ENCODE measurements around the gene PTMS.

PTMS gene

DNA sequence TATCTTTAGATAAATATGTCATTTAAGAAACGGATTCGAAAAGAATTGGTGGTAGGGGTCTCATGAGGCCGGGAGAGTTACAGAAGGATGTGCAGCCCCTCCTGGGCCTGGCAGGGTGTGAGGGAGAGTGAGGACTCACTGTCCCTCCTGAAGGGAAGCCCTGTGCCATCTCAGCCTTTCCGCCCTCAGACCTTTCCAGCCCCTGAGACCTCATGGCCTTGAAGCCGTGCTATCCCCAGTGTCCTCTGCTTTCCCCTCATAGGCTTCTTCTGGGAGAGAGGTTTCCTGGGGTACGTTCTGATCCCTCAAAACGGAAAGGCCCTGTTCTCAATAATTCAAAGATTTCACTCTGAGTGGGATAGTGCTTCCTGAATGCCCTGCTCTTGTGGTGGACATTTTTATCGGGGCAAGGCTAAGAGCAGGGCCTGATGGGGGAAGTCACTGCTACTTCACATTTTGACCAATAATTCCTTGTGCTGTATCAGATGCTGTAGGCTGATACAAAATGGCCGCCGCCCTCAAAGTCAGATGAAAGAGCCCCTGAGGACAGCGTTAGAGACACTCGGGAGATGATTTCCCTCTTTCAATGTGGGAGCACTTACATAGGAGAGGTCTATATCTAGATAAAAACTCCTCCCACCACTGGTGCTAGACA lies 24.5 kb downstream of the PTMS start:
- peaks cover 7% of the 10 kb centered on the region for H3K36me3 Mint-ChIP-seq (ENCODE audit: insufficient read depth)
- DNase-seq (ENCODE audit: low spot score in 2 of 2) (no peak), ATAC-seq (replicated peaks; ENCODE audit: extremely low read depth, poor library complexity, severe bottlenecking) (no peak)
- no peak overlapping the region for H3K27ac Mint-ChIP-seq (ENCODE audit: low read depth)
- H3K9me3 Mint-ChIP-seq: no peaks in the 10 kb centered on the region
- peaks cover 13% of the 10 kb centered on the region for H3K4me1 Mint-ChIP-seq
- H3K27me3 Mint-ChIP-seq: peaks cover 10% of the 10 kb centered on the region
- H3K4me3 Mint-ChIP-seq: no peak overlapping the region

DNA sequence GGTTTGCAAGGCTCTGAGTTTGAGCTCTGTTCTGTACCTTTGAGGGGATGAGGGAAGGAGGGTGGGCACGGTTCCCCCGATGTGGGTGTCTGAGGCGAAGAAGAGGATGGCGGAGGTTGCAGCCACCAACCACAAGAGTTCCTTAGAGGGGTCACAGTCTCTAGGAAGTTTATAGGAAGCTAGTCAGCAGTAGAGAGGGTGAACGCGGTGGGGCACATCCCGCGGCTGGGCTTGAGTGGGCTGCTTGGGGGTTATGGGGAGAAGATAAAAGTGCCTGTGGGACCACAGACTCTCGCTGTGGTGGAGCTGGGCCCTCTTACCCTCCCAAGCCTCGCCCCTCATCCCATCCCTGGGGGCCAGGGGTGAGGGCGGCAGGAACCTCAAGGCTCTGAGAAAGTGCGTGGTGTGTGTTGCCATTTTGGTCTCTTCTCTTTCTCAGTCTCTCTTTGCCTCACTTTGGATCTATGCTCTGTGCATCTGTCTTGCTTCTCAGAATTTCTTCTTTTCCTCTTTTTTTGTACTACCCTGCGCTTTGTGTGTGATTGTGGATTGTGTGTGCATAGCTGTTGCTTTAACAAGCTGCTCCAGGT lies 25.9 kb downstream of the PTMS start:
- Mint-ChIP-seq H3K9me3 (no peaks in the 10 kb centered on the region), H3K27me3 (peaks cover 13% of the 10 kb centered on the region), H3K36me3 (ENCODE audit: insufficient read depth) (peaks cover 3% of the 10 kb centered on the region), H3K4me3 (peak overlapping the region; percentile 16), H3K4me1 (peaks cover 7% of the 10 kb centered on the region), H3K27ac (ENCODE audit: low read depth) (no peak overlapping the region)
- DNase-seq (ENCODE audit: low spot score in 2 of 2) (no peak), ATAC-seq (replicated peaks; ENCODE audit: extremely low read depth, poor library complexity, severe bottlenecking) (no peak)

DNA sequence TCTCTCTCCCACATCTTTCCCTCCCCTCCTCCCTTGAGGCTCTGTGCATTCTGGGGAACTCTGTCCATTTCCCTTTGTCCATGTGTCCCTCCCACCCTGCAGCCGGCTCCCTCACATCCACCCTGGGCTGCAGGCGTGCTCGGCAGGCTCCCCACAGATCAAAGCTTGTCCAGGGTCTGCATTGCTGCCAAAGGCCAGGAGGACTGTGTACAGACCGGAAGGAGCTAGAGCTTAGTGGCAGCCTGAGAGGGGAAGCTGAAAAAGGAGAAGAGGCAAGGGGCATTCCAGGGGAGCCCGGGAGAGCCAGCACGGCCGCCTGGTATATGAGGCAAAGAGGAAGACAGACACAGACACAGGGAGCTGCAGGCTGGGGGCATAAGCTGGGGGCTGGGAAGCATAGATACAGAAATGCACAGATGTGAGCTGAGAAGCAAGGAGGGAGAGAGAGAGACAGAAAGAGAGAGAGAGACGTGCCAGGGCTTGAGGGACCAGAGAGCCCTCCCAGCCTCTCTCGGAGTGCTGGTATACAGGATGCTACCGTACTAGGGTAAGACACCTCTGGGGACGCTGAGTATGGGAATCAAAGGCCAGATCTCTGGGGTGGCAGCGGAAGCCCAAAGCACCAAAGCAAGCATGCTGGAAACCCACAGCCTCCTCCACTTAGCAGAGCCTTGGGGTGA lies 26.5 kb downstream of the PTMS start:
- peaks cover 7% of the 10 kb centered on the region for H3K4me1 Mint-ChIP-seq
- no peak overlapping the region for H3K27ac Mint-ChIP-seq (ENCODE audit: low read depth)
- peak overlapping the region; percentile 16 for H3K4me3 Mint-ChIP-seq
- peaks cover 17% of the 10 kb centered on the region for H3K27me3 Mint-ChIP-seq
- ATAC-seq (replicated peaks; ENCODE audit: extremely low read depth, poor library complexity, severe bottlenecking): peak; percentile 52
- H3K36me3 Mint-ChIP-seq (ENCODE audit: insufficient read depth): peaks cover 3% of the 10 kb centered on the region
- DNase-seq (ENCODE audit: low spot score in 2 of 2): no peak
- no peaks in the 10 kb centered on the region for H3K9me3 Mint-ChIP-seq

DNA sequence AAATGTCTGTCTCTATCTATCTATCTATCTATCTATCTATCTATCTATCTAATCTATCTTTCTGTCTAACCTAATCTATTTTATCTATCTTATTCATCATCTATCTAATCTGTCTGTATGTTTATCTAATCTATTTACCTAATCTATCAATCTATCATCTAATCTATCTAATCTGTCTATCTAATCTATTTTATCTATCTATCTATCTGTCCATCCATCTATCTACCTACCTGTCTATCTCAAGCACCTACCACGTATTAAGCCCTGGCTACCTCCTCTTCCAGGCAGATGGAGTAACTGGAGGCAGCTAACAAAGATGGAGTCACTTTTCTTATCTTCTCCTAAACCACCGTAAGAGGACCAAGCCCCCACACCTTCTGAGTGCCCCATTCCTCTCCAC lies 28.9 kb downstream of the PTMS start:
- no peaks in the 10 kb centered on the region for H3K9me3 Mint-ChIP-seq
- peaks cover 3% of the 10 kb centered on the region for H3K36me3 Mint-ChIP-seq (ENCODE audit: insufficient read depth)
- ATAC-seq (replicated peaks; ENCODE audit: extremely low read depth, poor library complexity, severe bottlenecking): no peak
- peaks cover 17% of the 10 kb centered on the region for H3K27me3 Mint-ChIP-seq
- no peak overlapping the region for H3K4me3 Mint-ChIP-seq
- peaks cover 7% of the 10 kb centered on the region for H3K4me1 Mint-ChIP-seq
- no peak overlapping the region for H3K27ac Mint-ChIP-seq (ENCODE audit: low read depth)
- DNase-seq (ENCODE audit: low spot score in 2 of 2): no peak

DNA sequence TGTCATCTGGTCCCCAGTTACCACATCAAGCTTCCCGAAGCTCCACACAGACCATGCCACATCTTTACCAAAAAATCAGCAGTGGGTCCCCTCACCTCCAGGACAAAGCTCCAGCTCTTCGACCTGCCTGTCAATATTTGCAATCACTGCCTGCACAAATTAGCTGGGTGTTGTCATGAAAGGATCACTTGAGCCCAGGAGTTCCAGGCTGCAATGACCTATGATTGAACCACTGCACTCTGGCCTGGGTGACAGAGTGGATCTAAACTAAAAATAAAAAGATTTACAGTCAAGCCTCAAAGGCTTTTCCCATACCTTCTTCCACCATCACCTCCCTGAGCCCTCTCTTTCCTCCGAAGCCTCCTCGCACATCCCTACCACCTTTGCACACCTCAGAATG lies 30.4 kb downstream of the PTMS start:
- peaks cover 17% of the 10 kb centered on the region for H3K27me3 Mint-ChIP-seq
- H3K36me3 Mint-ChIP-seq (ENCODE audit: insufficient read depth): peaks cover 3% of the 10 kb centered on the region
- H3K4me3 Mint-ChIP-seq: no peak overlapping the region
- H3K27ac Mint-ChIP-seq (ENCODE audit: low read depth): no peak overlapping the region
- no peak for DNase-seq (ENCODE audit: low spot score in 2 of 2)
- no peak for ATAC-seq (replicated peaks; ENCODE audit: extremely low read depth, poor library complexity, severe bottlenecking)
- peaks cover 7% of the 10 kb centered on the region for H3K4me1 Mint-ChIP-seq
- no peaks in the 10 kb centered on the region for H3K9me3 Mint-ChIP-seq

DNA sequence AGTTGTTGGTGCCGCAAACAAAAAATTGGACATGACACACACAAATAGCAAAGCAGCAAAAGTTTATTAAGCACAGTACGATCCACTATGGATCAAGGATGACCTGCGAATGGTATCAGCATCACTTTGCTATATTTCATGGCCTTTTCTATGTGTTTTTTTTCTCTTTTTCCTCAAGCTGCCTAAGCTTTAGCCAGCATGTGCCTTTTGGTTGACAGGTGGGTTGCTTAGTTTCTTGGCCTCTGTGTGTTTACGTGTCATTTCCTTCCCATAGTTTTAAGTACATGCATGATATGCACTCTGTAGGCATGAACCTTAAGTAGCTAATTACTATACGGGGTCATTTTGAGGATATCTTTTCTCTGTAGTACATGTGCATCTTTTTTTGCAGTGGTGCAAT lies 33.0 kb downstream of the PTMS start:
- ATAC-seq (replicated peaks; ENCODE audit: extremely low read depth, poor library complexity, severe bottlenecking): no peak

DNA sequence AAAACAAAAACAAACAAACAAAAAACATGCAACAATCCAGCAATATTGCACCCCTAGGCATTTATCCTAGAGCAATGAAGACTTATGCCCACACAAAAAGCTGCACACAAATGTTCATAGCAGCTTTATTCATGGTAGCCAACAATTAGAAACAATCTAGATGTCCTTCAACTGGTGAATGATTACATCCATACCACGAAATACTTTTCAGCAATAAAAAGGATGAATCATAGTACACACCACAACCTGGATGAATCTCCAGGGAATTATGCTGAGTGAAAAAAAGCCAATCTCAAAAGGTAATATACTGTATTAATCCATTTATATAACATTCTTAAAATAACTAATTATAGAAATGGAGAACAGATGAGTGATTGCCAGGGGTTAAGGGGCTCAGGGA lies 41.0 kb downstream of the PTMS start:
- DNase-seq (ENCODE audit: low spot score in 2 of 2): no peak
- no peak overlapping the region for H3K27ac Mint-ChIP-seq (ENCODE audit: low read depth)
- H3K36me3 Mint-ChIP-seq (ENCODE audit: insufficient read depth): no peaks in the 10 kb centered on the region
- no peak for ATAC-seq (replicated peaks; ENCODE audit: extremely low read depth, poor library complexity, severe bottlenecking)
- H3K4me3 Mint-ChIP-seq: no peak overlapping the region
- no peaks in the 10 kb centered on the region for H3K9me3 Mint-ChIP-seq
- no peaks in the 10 kb centered on the region for H3K27me3 Mint-ChIP-seq
- H3K4me1 Mint-ChIP-seq: no peaks in the 10 kb centered on the region

More for the DNA sequence above, 33.0 kb downstream of the PTMS start:
- Mint-ChIP-seq H3K27me3 (peaks cover 7% of the 10 kb centered on the region), H3K4me3 (no peak overlapping the region), H3K4me1 (no peaks in the 10 kb centered on the region), H3K27ac (ENCODE audit: low read depth) (no peak overlapping the region), H3K9me3 (no peaks in the 10 kb centered on the region), H3K36me3 (ENCODE audit: insufficient read depth) (peaks cover 3% of the 10 kb centered on the region)
- DNase-seq (ENCODE audit: low spot score in 2 of 2): no peak

DNA sequence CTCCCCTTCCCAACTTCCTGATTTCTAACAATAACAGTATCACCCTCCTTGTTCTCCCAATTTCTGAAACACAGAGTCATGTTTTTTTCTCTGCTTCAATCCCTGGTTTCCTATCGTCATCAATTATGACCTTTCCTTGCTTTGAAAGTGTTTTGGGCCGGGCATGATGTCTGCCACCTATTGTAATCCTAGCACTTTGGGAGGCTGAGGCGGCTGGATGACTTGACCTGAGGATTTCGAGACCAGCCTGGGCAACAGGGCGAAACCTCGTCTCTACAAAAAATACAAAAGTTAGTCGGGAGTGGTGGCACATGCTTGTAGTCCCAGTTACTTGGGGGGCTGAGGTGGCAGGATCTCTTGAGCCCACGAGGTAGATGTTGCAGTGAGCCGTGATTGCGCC lies 42.9 kb downstream of the PTMS start:
- no peaks in the 10 kb centered on the region for H3K4me1 Mint-ChIP-seq
- no peak overlapping the region for H3K27ac Mint-ChIP-seq (ENCODE audit: low read depth)
- no peaks in the 10 kb centered on the region for H3K36me3 Mint-ChIP-seq (ENCODE audit: insufficient read depth)
- DNase-seq (ENCODE audit: low spot score in 2 of 2): no peak
- ATAC-seq (replicated peaks; ENCODE audit: extremely low read depth, poor library complexity, severe bottlenecking): no peak
- H3K27me3 Mint-ChIP-seq: no peaks in the 10 kb centered on the region
- H3K9me3 Mint-ChIP-seq: no peaks in the 10 kb centered on the region
- no peak overlapping the region for H3K4me3 Mint-ChIP-seq

DNA sequence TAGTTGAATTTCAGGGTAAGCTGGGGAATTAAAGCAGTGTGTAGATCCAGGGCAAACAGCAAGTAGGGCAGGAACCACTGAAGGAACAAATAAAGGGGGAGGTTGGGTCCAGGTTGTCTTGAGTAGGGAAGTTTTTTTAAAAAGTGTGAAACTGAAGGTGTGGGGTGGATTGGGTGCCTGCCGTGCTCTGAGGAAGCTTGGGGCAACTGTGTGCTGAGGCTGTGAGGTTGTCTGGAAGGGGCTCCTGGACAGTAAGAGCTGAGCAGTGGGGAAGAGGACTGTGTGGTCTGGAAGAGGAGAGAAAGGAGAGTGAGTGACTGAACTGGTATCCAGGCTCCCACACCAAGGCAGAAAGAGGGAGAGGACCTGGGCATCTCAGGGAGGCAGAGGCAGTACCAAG lies 44.6 kb downstream of the PTMS start:
- Mint-ChIP-seq H3K4me1 (no peaks in the 10 kb centered on the region), H3K4me3 (no peak overlapping the region), H3K9me3 (no peaks in the 10 kb centered on the region), H3K27ac (ENCODE audit: low read depth) (no peak overlapping the region), H3K27me3 (no peaks in the 10 kb centered on the region), H3K36me3 (ENCODE audit: insufficient read depth) (no peaks in the 10 kb centered on the region)
- no peak for DNase-seq (ENCODE audit: low spot score in 2 of 2)
- no peak for ATAC-seq (replicated peaks; ENCODE audit: extremely low read depth, poor library complexity, severe bottlenecking)

DNA sequence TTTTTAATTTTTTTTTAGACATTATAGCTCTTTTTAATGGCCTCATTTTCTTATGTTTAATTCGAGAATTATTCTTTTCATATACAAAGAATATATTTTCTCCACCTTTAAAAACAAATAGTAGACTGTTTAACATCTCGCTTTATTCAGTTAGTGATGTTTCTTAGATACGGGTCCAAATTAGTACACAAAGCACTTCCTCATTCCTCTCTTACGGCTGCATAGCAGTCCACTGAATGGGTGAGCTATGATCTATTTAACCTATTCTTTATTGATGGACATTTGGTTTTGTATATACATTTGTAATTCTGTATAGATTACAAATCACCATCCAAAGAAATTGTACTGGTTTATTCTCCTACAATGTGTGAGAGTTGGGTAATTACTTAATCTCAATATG lies 47.2 kb downstream of the PTMS start:
- Mint-ChIP-seq H3K4me3 (no peak overlapping the region), H3K4me1 (no peaks in the 10 kb centered on the region), H3K9me3 (no peaks in the 10 kb centered on the region), H3K36me3 (ENCODE audit: insufficient read depth) (no peaks in the 10 kb centered on the region), H3K27me3 (no peaks in the 10 kb centered on the region), H3K27ac (ENCODE audit: low read depth) (no peak overlapping the region)
- DNase-seq (ENCODE audit: low spot score in 2 of 2) (no peak), ATAC-seq (replicated peaks; ENCODE audit: extremely low read depth, poor library complexity, severe bottlenecking) (no peak)

DNA sequence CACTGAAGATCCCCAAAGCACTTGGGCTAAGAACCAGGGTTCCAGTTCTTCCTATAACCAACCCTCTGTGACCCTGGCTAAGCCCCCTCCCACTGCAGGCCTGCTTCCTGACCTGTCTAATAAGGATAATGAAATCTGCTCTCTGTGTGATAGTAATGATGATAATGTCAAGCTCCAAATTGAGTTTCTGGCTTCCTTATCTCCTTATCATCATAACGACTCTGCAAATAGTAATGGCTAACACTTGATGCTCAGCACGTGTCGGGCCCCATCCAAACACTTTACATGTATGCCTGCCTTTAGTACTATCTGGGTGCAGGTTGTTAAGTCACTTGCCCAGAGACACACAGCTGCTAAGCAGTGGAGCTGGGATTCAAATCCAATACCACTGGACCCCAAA lies 50.4 kb downstream of the PTMS start:
- Mint-ChIP-seq H3K9me3 (no peaks in the 10 kb centered on the region), H3K27ac (ENCODE audit: low read depth) (no peak overlapping the region), H3K4me3 (no peak overlapping the region), H3K36me3 (ENCODE audit: insufficient read depth) (peaks cover 1% of the 10 kb centered on the region), H3K27me3 (peaks cover under 1% of the 10 kb centered on the region), H3K4me1 (no peaks in the 10 kb centered on the region)
- no peak for DNase-seq (ENCODE audit: low spot score in 2 of 2)
- ATAC-seq (replicated peaks; ENCODE audit: extremely low read depth, poor library complexity, severe bottlenecking): no peak

DNA sequence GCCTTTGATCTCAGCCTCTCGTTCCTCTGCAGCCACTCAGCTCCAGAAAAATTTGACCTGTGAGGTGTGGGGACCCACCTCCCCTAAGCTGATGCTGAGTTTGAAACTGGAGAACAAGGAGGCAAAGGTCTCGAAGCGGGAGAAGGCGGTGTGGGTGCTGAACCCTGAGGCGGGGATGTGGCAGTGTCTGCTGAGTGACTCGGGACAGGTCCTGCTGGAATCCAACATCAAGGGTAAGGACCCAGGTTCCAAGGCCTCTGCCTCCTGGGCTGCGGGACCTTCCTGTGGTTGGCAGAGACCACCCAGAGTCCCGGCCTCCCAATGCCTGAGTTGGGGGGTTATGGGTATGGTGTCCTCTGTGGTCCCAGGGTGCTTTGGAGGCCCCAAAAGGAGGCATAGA lies 50.9 kb downstream of the PTMS start:
- peaks cover 1% of the 10 kb centered on the region for H3K36me3 Mint-ChIP-seq (ENCODE audit: insufficient read depth)
- DNase-seq (ENCODE audit: low spot score in 2 of 2): no peak
- H3K27me3 Mint-ChIP-seq: peaks cover 5% of the 10 kb centered on the region
- no peak overlapping the region for H3K27ac Mint-ChIP-seq (ENCODE audit: low read depth)
- no peak overlapping the region for H3K4me3 Mint-ChIP-seq
- H3K4me1 Mint-ChIP-seq: no peaks in the 10 kb centered on the region
- no peaks in the 10 kb centered on the region for H3K9me3 Mint-ChIP-seq
- ATAC-seq (replicated peaks; ENCODE audit: extremely low read depth, poor library complexity, severe bottlenecking): no peak

DNA sequence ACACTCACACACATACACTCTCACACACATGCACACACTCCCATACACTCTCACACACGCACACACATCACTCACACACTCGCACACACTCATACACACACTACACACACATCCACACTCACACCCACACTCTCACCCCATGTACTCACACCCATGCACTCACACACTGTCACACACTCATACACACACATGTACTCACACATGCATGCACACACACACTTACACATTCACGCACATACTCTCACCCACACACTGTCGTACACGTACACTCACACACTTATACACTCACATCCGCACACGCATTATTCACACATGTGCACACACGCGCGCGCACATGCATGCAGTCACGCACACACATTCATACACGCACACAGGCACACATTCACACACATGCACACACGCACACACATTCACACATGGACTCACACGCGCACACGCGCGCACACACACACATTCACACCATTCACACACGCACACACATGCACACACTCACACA lies 51.5 kb downstream of the PTMS start:
- Mint-ChIP-seq H3K27ac (ENCODE audit: low read depth) (no peak overlapping the region), H3K9me3 (no peaks in the 10 kb centered on the region), H3K27me3 (peaks cover 11% of the 10 kb centered on the region), H3K4me3 (no peak overlapping the region), H3K36me3 (ENCODE audit: insufficient read depth) (peaks cover 1% of the 10 kb centered on the region), H3K4me1 (no peaks in the 10 kb centered on the region)
- ATAC-seq (replicated peaks; ENCODE audit: extremely low read depth, poor library complexity, severe bottlenecking): no peak
- DNase-seq (ENCODE audit: low spot score in 2 of 2): no peak

Data from central memory CD8-positive, alpha-beta T cell (primary cell).